NT2/D1 (cell line): ENCODE results near the gene AURKA.

Source experiments
- SUZ12 ChIP-seq: IDR thresholded peaks from 2 replicates; pipeline ENCODE4 v1.6.1; 2011; ENCODE audit not compliant: insufficient read length, insufficient read depth; ENCODE audit errors: extremely low read depth
- YY1 ChIP-seq: IDR thresholded peaks from 2 replicates; pipeline ENCODE4 v1.6.1; 2011; ENCODE audit not compliant: insufficient read length, insufficient read depth
- ZNF274 ChIP-seq: IDR thresholded peaks from 2 replicates; pipeline ENCODE4 v1.6.1; 2011; ENCODE audit warnings: mild to moderate bottlenecking, low read depth, low read length

- TF ChIP-seq ZNF274 (no peak), YY1 (no peak), SUZ12 (no peak)
Observed at GRCh38 chr20:56328861-56329260, 63.2 kb downstream of the AURKA start.
